SJCRH30 (cell line): Measurements from ENCODE around the gene METTL22. TPM values are rescaled to one million over a fixed set of nuclear protein-coding genes. Genes with fewer than 3 reads are reported as not detected.

Source experiments
- DNase-seq, 2 experiments: peaks; one replicate each; pipeline ENCODE4 v3.0.0-alpha.2; 2015 to 2020
- H3K27ac ChIP-seq: fragments of 250-450 bp; sonication (Bioruptor Pico); 2 replicates; pipeline ENCODE4 v1.5.1; 2020; ENCODE audit warnings: mild to moderate bottlenecking, moderate library complexity
- H3K27me3 ChIP-seq: fragments of 250-450 bp; sonication (Bioruptor Pico); 2 replicates; pipeline ENCODE4 v1.5.1; 2020; ENCODE audit warnings: mild to moderate bottlenecking, moderate library complexity
- H3K36me3 ChIP-seq: fragments of 250-450 bp; sonication (Bioruptor Pico); 2 replicates; pipeline ENCODE4 v1.5.1; 2020; ENCODE audit warnings: mild to moderate bottlenecking, moderate library complexity
- H3K4me1 ChIP-seq: fragments of 250-450 bp; sonication (Bioruptor Pico); 2 replicates; pipeline ENCODE4 v1.5.1; 2020; ENCODE audit warnings: mild to moderate bottlenecking, moderate library complexity
- H3K4me3 ChIP-seq: fragments of 250-450 bp; sonication (Bioruptor Pico); 2 replicates; pipeline ENCODE4 v1.5.1; 2020; ENCODE audit warnings: mild to moderate bottlenecking, moderate library complexity
- H3K9me3 ChIP-seq: fragments of 250-450 bp; sonication (Bioruptor Pico); replicated peaks from 2 replicates; pipeline ENCODE4 v1.5.1; 2020; ENCODE audit warnings: mild to moderate bottlenecking, moderate library complexity
- total RNA-seq: library from RNA; depleted of rRNA; stranded (reverse); fragments of >200 nt; shearing (Covaris generic); gene quantifications from 2 replicates; pipeline ENCODE4 v1.2.3, GENCODE V29; 2014

METTL22 gene
- total RNA-seq, 1 experiment from 2014 or later = 15.2 TPM

GRCh38 chr16:8677481-8677880, 56.0 kb downstream of the METTL22 start:
- DNase-seq = no peak
- Histone ChIP-seq H3K4me1 (peaks cover 15% of the 10 kb centered on the region; the same call in 1 of the 2 replicates), H3K4me3 (no peak overlapping the region), H3K36me3 (no peaks in the 10 kb centered on the region; the same call in 1 of the 2 replicates), H3K27me3 (no peaks in the 10 kb centered on the region), H3K27ac (no peak overlapping the region), H3K9me3 (no peaks in the 10 kb centered on the region)

DNA sequence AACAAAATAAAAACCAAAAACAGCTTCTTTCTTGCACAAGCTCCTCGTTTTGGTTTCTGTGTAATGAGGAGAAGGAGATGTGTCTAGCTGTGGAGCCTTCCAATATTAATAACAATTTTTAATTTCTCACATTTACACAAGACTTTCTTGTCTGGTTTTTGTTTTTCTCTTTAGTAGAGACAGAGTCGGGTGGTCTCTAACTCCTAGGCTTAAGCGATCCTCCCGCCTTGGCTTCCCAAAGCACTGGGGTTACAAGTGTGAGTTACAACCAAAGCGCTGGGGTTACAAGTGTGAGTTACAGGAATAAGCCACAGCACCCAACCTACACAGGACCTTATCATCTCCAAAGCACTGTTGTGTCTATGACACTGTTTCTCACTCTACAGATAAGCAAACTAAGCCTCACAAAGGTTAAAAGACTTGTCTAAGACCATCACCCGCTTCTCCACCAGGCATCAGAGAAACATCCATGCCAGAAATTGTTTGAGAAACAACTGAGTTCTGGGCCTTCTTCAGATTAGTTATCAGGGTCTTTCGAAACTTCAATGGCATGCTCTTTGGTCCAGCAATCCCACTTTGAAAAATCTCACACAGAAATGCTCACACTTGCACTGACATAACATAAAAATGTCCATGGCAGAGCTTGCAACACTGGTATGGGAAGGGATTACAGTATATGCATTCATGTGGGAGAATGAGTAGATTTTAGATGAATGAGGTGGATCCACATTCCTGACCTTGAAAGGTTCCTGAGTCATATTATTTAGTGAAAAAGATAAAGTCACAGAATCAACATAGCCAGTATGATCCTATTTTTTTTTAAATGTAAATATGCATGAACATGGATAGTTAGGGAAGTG, 56.8 kb downstream of the METTL22 start:
- H3K27ac ChIP-seq = no peak overlapping the region
- no peak for DNase-seq
- H3K9me3 ChIP-seq = no peaks in the 10 kb centered on the region
- no peak overlapping the region for H3K4me3 ChIP-seq
- H3K4me1 ChIP-seq = peaks cover 15% of the 10 kb centered on the region; the same call in 1 of the 2 replicates
- no peaks in the 10 kb centered on the region; the same call in 1 of the 2 replicates for H3K36me3 ChIP-seq
- H3K27me3 ChIP-seq = no peaks in the 10 kb centered on the region

DNA sequence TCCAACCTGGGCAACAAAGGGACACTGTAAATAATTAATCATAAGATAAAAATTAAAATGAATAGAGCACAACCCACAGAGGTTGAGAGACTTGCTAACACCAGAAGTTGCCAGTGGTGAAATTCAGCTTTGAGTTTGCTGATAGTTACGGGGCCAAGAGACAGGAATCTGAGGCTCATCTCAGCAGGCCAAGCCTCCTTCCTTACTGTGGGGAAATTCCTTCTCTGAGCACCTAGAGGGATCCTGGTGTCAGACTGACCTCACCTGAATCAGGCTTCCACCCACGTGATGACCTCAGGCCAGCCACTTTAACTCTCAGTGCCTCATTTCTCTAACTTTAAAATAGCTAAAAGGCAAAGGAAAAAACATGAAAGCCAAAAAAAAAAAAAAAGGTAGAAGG, 57.7 kb downstream of the METTL22 start:
- Histone ChIP-seq H3K4me1 (peaks cover 12% of the 10 kb centered on the region; the same call in 1 of the 2 replicates), H3K36me3 (no peaks in the 10 kb centered on the region; the same call in 1 of the 2 replicates), H3K4me3 (no peak overlapping the region), H3K27ac (no peak overlapping the region), H3K9me3 (no peaks in the 10 kb centered on the region), H3K27me3 (no peaks in the 10 kb centered on the region)
- DNase-seq = no peak

- peaks cover 8% of the 10 kb centered on the region for H3K4me1 ChIP-seq
- no peak overlapping the region for H3K4me3 ChIP-seq
- no peaks in the 10 kb centered on the region; the same call in 1 of the 2 replicates for H3K36me3 ChIP-seq
- H3K27me3 ChIP-seq = no peaks in the 10 kb centered on the region
- H3K9me3 ChIP-seq = no peaks in the 10 kb centered on the region
- DNase-seq = no peak
- no peak overlapping the region for H3K27ac ChIP-seq
Measured at GRCh38 chr16:8682551-8683259, 61.2 kb downstream of the METTL22 start.

DNA sequence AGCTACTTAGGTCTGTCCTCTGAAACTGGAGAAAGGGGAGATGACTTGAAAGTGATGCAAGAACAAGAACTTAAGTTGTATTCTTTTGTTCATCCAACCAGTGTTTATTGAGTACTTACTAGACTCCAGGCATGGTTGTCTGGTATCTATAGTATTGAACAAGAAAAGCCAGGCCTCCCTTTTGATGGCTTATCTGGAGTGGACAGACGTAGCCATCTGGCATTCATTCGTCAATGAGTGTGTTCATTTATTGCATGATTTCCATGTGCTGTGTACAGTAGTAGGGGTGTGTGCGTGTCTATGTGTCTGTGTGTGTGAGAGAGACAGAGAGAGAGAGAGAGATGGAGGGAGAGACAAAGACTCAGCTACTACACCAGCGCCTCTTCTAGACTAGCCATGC, 62.1 kb downstream of the METTL22 start:
- no peak overlapping the region for H3K27ac ChIP-seq

GRCh38 chr16:8685617-8686016, 64.1 kb downstream of the METTL22 start:
- Histone ChIP-seq H3K9me3 (peaks cover 7% of the 10 kb centered on the region; the same call in 1 of the 2 replicates), H3K36me3 (no peaks in the 10 kb centered on the region; the same call in 1 of the 2 replicates), H3K27ac (no peak overlapping the region), H3K4me1 (peaks cover 8% of the 10 kb centered on the region), H3K27me3 (no peaks in the 10 kb centered on the region), H3K4me3 (no peak overlapping the region)
- DNase-seq = no peak

More for the DNA sequence above, 62.1 kb downstream of the METTL22 start:
- no peaks in the 10 kb centered on the region for H3K27me3 ChIP-seq
- no peaks in the 10 kb centered on the region for H3K9me3 ChIP-seq
- H3K4me3 ChIP-seq = no peak overlapping the region
- H3K4me1 ChIP-seq = peaks cover 8% of the 10 kb centered on the region
- no peak for DNase-seq
- H3K36me3 ChIP-seq = no peaks in the 10 kb centered on the region; the same call in 1 of the 2 replicates

DNA sequence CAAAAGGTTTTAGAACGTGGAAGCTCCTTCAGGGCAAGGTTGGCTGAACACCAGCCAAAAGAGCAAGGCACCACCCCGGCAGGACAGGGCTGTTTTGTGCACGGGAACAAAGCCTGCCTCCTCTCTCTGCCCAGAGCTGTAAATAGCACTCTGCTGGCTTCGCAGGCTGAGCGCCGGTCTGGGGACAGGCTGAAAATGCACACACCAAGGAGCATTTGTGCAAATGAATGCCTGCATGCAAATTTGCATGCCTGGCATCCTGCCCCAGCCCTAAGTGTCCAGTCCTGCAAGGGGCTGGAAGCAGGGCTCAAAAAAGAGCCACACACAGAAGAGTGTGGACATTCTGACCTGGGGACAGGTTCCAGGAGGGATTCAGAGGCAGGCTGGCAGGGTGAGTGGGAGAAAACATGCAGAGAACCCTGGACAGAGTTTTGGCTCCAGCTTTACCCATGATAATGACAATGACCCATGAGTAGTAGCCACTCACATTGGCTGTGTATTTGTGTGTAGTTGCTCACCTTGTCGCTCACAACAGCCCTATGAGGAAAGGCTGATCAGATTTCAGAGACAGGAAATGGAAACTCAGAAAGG, 64.6 kb downstream of the METTL22 start:
- DNase-seq = peak; percentile 14 to 39
- H3K9me3 ChIP-seq = peaks cover 7% of the 10 kb centered on the region; the same call in 1 of the 2 replicates

GRCh38 chr16:8686879-8687278, 65.4 kb downstream of the METTL22 start:
- no peak for DNase-seq
- Histone ChIP-seq H3K4me3 (no peak overlapping the region), H3K4me1 (peaks cover 8% of the 10 kb centered on the region), H3K36me3 (no peaks in the 10 kb centered on the region; the same call in 1 of the 2 replicates), H3K9me3 (peaks cover 7% of the 10 kb centered on the region; the same call in 1 of the 2 replicates), H3K27me3 (no peaks in the 10 kb centered on the region), H3K27ac (no peak overlapping the region)

More for the DNA sequence above, 64.6 kb downstream of the METTL22 start:
- H3K27ac ChIP-seq = no peak overlapping the region
- no peak overlapping the region for H3K4me3 ChIP-seq
- no peaks in the 10 kb centered on the region; the same call in 1 of the 2 replicates for H3K36me3 ChIP-seq
- H3K4me1 ChIP-seq = peaks cover 8% of the 10 kb centered on the region
- no peaks in the 10 kb centered on the region for H3K27me3 ChIP-seq

- H3K9me3 ChIP-seq = peaks cover 7% of the 10 kb centered on the region; the same call in 1 of the 2 replicates
- DNase-seq = no peak
- H3K36me3 ChIP-seq = no peaks in the 10 kb centered on the region; the same call in 1 of the 2 replicates
- no peak overlapping the region for H3K27ac ChIP-seq
- H3K4me1 ChIP-seq = peaks cover 8% of the 10 kb centered on the region
- H3K4me3 ChIP-seq = no peak overlapping the region
- no peaks in the 10 kb centered on the region for H3K27me3 ChIP-seq
Measured at GRCh38 chr16:8689686-8690085, 68.2 kb downstream of the METTL22 start.

GRCh38 chr16:8691728-8692127, 70.2 kb downstream of the METTL22 start:
- H3K9me3 ChIP-seq = peaks cover 7% of the 10 kb centered on the region; the same call in 1 of the 2 replicates
- no peak overlapping the region for H3K27ac ChIP-seq
- H3K27me3 ChIP-seq = no peaks in the 10 kb centered on the region
- H3K4me1 ChIP-seq = peaks cover 2% of the 10 kb centered on the region; the same call in 1 of the 2 replicates
- DNase-seq = no peak
- H3K36me3 ChIP-seq = no peaks in the 10 kb centered on the region; the same call in 1 of the 2 replicates
- no peak overlapping the region for H3K4me3 ChIP-seq

DNA sequence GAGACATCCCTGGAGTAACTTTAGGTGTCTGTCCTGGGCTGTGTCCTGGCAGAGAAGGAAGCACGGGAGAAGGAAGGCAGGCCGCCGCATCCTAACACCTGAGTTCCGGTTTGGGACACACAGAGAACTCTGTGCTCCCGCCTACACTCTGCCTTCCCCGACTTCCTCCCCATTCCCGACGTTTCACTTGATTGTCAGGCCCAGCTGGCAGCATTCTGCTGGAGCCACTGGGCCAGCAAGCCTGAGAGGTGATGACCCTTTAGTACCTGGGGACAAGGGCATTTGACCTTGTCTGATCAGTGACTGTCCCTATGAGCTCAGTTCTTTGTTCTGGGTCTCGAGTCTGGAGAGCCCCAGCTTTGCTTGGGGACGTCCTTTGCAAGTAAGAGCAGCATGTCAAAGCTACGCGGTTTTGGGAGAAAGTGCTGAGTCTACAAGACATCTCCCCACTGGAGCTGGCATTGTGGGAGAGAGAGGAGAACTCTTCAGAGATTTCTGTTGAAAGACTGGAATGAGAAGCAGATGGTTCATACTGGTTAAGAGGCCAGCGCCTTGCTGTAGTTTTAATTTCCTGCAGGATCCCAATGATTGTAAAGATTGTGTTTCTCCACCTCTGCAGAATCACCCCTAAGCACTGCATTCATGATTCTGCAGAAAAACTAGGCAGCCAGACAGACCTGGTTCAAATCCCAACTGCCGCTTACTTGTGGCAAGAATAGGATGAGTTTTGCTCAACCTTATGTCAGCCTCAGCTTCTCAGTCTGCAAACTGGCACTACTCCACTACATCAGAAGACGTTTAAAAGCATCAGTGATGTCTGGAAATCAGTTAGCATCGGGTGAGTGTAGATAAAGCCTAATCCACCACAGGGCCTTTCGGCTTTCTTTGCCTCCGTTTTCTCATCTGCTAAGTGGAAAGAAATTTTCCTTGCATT, 73.6 kb downstream of the METTL22 start:
- H3K9me3 ChIP-seq = no peaks in the 10 kb centered on the region
- H3K27ac ChIP-seq = no peak overlapping the region
- no peaks in the 10 kb centered on the region for H3K27me3 ChIP-seq
- H3K4me3 ChIP-seq = no peak overlapping the region
- no peaks in the 10 kb centered on the region for H3K4me1 ChIP-seq
- H3K36me3 ChIP-seq = no peaks in the 10 kb centered on the region
- DNase-seq = no peak

DNA sequence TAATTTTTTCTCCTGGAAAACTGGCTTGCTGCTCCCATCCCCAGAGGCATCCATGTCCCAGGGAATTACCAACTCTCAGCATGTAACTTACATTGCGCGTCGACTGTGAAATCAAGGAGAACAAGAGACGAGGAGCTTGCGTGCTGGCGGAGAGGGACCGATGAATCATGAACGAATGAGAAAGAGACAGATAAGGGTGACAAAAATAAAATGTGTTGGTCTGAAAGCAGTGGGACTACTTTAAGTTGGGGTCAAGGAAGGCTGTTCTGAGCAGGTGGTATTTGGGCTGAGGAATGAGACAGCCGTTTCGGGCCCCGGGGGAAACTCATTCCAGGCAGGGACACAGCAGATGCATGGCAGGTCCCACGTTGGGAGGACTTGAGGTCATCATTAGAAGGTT, 75.4 kb downstream of the METTL22 start:
- H3K36me3 ChIP-seq = no peaks in the 10 kb centered on the region; the same call in 1 of the 2 replicates
- H3K4me1 ChIP-seq = no peaks in the 10 kb centered on the region
- no peaks in the 10 kb centered on the region for H3K27me3 ChIP-seq
- no peak overlapping the region for H3K27ac ChIP-seq
- H3K9me3 ChIP-seq = no peaks in the 10 kb centered on the region
- peak in 1 of 2 experiments; percentile 25 for DNase-seq
- no peak overlapping the region for H3K4me3 ChIP-seq

GRCh38 chr16:8697965-8698364, 76.5 kb downstream of the METTL22 start:
- Histone ChIP-seq H3K9me3 (no peaks in the 10 kb centered on the region), H3K4me1 (no peaks in the 10 kb centered on the region), H3K36me3 (no peaks in the 10 kb centered on the region; the same call in 1 of the 2 replicates), H3K27ac (no peak overlapping the region), H3K4me3 (no peak overlapping the region), H3K27me3 (no peaks in the 10 kb centered on the region)
- DNase-seq = no peak
